Retina (tissue), 1 donor: ENCODE results near the gene CD164L2.
"Not testable (repeated sequence)": the region's sequence is repeated elsewhere in the genome, so short reads cannot be mapped to it uniquely, and the experiment has no call there.

Source experiments
- DNase-seq: peaks from one replicate; pipeline ENCODE4 v3.0.0-alpha.2; 2016

Gene CD164L2

DNA sequence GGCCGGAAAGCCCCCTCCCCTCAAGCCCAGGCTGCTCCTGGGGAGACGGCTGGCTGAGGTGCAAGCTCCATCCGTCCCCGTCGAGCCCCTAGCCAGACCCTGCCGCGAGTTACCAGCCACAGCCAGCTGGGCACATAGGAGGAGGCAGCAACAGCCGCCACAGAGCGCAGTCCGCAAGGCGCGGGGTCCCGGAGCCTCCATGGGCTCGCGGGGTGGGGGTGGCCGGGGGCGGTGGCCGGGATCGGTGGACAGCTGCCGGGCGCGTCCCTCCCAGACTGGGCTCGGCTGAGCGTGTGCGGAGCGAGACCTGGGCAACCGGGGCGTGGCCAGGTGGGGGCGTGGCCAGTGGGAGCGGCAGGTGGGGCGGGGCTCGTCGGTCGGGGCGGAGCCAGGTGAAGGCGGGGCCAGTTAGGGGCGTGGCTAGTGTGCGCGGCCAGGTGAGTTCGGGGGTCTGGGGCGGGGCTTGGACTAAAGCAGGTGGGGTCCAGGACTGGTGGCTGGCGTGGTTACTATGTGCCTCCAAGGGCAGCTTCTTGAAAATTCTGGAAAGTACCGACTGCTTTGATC is at the start of gene CD164L2:
CD164L2 (minus strand) TSS at position 295 of the 567 bp plus-strand sequence; CDS start at position 201, 94 bp downstream.
- DNase-seq, result no peak

GRCh38 chr1:27432725-27433124 is 49.6 kb upstream of the CD164L2 start:
- not testable (repeated sequence) for DNase-seq

GRCh38 chr1:27431601-27431940 is 48.4 kb upstream of the CD164L2 start:
- no peak for DNase-seq

DNA sequence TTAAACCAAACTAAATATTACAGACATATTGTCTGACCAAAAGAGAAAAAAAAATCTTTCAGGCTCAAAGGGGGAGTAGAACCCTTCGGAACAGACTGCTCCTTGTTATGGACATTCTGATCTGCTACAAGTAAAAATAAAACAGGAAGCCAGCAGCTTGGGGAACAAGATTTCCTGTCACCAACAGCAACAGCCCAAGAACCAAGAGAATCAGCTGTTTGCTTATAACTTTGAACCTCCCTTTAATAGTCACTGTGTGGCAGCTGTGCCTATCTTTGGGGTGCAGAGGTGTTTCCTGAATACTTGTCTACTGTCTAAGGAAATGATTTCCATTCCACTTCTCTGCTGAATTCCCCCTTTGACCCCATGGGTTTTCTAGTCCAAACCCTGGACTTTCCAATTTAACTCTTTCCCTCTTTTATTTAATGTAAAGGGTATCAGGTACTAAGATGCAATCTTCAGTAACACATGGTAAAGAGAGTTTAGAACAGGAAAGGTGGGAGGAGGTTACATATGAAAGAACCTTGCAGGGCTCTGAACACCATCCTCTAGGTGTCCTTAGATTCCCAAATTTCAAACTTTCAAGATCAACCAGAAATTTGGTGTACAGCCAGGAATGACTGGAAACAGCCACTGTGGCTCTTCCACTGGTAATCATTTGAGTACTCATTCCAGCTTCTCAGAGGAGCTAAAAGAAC is 47.9 kb upstream of the CD164L2 start:
- DNase-seq, result no peak

DNA sequence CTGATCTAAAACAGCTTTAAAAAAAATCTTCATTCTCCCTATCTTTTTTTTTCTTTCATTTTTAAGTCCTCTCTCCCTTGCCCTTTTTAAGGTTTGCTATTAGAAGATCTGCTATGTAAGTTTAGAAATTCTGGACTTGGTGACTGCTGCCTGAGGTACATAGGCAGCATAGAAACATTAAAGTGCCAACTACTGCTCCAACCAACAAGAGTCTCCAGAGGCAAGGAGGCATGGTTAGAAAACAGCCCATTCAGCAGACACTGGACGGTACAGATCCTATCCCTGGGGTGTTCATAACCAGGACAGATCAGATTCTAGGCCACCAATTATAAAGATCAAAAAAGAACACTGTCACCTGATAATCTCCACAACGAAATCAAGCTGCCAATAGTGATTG is 45.9 kb upstream of the CD164L2 start:
- DNase-seq, result no peak

- peak; percentile 42 for DNase-seq
These were observed 45.3 kb upstream of the CD164L2 start for GRCh38 chr1:27428316-27429028.

DNA sequence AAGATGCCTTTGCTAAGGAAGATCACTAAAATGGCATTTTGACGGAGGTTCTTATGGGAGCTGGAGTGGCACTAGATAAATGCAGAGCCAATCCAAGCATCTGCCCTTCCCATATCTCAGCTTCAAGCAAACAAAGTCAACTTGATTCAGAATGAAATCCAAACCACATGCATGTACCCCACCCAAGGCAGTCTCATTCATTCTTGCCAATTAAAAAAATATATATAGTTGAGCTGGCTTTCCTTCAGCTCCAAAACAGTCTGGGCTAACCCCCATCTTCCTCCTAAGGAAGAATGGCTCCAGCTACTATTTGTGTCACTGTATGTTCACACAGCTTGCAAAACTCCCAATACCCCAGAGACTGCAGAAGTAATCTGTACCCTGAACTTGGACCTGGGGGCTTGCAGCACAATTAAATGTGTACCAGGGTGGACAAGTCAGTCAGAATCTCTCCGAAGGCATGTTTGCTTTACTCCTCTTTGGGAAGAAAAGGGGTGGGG is 44.7 kb upstream of the CD164L2 start:
- DNase-seq, result no peak

- DNase-seq, result no peak
These were observed 44.2 kb upstream of the CD164L2 start for GRCh38 chr1:27427329-27427728.

DNA sequence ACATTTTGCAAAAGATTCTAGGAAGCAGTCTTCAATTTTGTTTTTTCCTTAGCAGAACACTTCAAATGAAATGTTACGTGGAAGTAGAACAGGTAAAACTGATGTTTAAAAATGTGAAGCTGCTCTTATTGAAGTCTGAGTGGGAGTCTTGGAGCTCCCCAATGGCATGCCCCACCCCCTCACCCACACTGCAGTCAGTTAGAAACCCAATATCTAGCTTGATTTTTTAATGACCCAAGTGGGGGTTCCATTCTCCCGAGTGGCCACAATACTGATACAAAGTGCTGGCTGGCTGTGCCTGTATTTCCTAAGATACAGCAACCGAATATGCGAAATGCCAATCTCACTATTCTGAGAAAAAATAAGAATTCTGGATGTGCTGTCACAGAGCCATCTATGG is 40.6 kb upstream of the CD164L2 start:
- no peak for DNase-seq

- no peak for DNase-seq
These were observed 35.4 kb upstream of the CD164L2 start for GRCh38 chr1:27418326-27419185.

- DNase-seq, result no peak
These were observed 34.6 kb upstream of the CD164L2 start for GRCh38 chr1:27417713-27418112.

- DNase-seq, result no peak
These were observed 33.4 kb upstream of the CD164L2 start for GRCh38 chr1:27416387-27417111.

GRCh38 chr1:27414091-27414490 is 31.0 kb upstream of the CD164L2 start:
- DNase-seq, result no peak

GRCh38 chr1:27413004-27413403 is 29.9 kb upstream of the CD164L2 start:
- no peak for DNase-seq

DNA sequence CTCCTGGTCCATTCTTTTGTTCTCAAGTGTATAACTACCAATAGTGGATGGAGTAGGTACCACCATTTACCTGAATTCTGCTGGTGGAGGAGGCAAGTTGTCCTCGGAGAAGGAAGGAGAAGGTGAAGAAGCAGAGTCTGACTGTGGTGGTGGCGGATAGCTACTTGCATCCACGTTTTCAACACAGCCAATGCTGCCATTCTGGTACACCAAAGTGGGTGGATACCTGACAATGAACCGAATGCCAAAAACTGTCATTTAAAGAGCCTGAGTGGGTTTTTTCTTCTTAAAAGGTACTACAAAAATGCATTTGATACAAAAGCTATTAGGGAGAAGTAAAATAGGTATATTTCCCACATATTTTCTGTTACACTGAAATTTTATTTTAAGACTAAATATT is 29.4 kb upstream of the CD164L2 start:
- DNase-seq, result no peak

DNA sequence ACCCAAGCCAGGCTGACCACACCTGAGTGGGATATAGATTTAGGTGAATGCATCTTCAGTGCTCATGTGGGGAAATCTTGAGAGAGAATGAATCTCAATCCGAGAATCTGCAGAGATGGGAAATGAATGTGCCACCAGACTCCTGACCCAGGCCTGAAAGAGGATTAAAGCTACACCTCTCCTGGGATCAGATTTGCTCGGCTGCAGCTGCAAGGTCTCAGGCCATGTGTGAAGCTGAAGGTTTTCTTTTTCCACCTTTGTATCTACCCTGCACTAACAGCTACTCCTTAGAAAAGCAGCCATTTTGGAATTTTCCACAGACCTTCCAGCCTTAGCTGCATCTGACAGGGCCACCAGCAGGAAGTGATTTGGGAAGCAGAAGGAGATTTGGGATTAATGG is 27.6 kb upstream of the CD164L2 start:
- no peak for DNase-seq

DNA sequence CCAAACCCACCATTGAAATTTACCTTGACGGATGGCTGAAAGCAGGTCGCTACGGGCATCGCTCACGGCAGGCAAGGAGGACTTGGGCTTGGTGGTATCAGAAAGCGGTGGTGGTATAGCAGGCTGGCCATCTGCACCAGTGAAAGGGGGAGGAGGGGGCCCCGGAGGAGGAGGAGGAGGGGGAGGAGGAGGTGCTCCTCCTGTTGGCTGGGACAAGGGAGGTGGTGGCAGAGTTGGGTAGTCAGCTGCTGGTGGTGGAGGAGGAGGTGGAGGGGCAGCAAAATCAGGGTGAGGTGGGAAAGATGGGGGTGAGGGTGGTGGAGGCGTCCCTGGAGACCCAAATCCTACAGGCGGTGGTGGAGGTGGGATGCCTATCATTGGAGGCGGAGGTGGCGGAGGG is 26.5 kb upstream of the CD164L2 start:
- no peak for DNase-seq

GRCh38 chr1:27408151-27408550 is 25.0 kb upstream of the CD164L2 start:
- no peak for DNase-seq

GRCh38 chr1:27406791-27407190 is 23.7 kb upstream of the CD164L2 start:
- DNase-seq, result not testable (repeated sequence)

GRCh38 chr1:27406362-27406680 is 23.2 kb upstream of the CD164L2 start:
- no peak for DNase-seq

DNA sequence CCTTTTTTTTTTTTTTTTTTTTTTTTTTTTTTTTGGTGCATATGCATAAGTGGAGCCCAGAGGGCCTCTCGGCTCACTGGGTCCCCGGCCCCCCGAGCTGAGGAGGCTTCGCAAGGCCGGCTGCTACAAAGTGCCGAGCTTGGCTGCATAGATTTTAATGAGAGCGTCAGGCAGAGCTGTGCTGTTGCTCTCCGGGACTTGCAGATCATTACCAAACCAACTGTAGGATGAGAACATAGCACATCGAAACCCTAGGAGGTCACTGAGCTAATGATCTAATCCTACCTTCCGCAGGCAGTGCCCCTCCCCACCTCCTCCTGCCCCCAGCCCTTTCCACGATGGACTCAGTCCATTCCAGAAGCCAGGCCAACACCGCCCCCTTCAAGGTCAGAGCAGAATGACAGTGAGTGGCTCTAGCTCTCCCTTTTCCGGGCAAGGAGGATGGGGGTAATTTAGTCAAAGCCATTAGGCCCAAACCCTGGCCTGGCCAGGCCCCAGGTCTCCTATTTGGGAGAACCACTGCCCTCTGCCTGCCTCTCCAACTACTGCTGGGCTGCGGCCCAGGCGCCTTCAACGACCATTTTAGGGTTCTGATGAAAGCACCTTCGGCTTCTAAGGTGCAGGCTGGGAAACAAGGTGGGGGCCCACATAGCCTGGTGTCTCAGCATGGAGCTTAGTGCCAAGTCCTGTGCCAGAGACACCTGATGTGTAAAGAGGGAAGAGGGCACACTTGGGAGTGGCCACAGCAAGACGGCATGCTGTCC is 22.6 kb upstream of the CD164L2 start:
- peak; percentile 68 for DNase-seq

GRCh38 chr1:27405074-27405473 is 21.9 kb upstream of the CD164L2 start:
- peak; percentile 59 for DNase-seq
